Uterus (tissue), 2 donors: ENCODE results near the gene BOK.

Experiments
- POLR2A ChIP-seq, 2 donors: fragments of 450-650 bp; IDR thresholded peaks; one replicate each; pipeline ENCODE4 v1.6.1; 2016; ENCODE audit warnings: antibody characterized with exemption in 2 of 2, mild to moderate bottlenecking in 1 of 2, moderate library complexity in 1 of 2
- TF ChIP-seq, protein P1 (sequence below), 4 experiments: fragments of 200-600 bp in 2 of 4; fragments of 450-650 bp in 2 of 4; sonication (generic) in 2 of 4; IDR thresholded peaks; one replicate each; pipeline ENCODE4 v1.5.1; 2016 to 2019; ENCODE audit warnings: antibody characterized with exemption in 4 of 4, mild to moderate bottlenecking in 2 of 4, moderate library complexity in 1 of 4

DNA sequence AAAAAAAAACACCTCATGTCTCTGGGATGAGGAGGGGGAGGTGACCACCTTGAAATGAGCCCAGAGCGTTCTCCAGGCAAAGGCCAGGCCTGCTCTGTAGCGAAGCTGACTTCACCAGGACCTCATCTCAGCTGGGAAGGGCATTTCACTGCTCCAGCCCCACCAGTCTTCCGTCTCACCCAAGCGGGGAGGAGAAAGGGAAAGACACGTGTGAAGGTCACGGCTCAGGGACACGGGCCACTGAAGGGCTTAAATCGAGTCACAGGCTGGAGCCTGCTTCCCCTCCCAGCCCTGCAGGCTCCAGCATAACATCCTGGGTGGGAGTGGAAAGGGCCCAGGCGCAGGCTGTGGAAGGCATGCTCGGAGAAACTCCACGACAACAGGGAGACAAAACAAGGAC is 60.3 kb downstream of the BOK start:
- TF ChIP-seq, protein P1, sequence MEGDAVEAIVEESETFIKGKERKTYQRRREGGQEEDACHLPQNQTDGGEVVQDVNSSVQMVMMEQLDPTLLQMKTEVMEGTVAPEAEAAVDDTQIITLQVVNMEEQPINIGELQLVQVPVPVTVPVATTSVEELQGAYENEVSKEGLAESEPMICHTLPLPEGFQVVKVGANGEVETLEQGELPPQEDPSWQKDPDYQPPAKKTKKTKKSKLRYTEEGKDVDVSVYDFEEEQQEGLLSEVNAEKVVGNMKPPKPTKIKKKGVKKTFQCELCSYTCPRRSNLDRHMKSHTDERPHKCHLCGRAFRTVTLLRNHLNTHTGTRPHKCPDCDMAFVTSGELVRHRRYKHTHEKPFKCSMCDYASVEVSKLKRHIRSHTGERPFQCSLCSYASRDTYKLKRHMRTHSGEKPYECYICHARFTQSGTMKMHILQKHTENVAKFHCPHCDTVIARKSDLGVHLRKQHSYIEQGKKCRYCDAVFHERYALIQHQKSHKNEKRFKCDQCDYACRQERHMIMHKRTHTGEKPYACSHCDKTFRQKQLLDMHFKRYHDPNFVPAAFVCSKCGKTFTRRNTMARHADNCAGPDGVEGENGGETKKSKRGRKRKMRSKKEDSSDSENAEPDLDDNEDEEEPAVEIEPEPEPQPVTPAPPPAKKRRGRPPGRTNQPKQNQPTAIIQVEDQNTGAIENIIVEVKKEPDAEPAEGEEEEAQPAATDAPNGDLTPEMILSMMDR (IDR thresholded peaks at IDR 0.05), result no peak
- TF ChIP-seq POLR2A (IDR thresholded peaks at IDR 0.05), result no peak
